NCI-H187 treated with DMSO at 0.1 percent for 48 hours (cell line): Measurements from ENCODE around the gene CAPN9.
"Not testable (repeated sequence)": the region's sequence is repeated elsewhere in the genome, so short reads cannot be mapped to it uniquely, and the experiment has no call there.

Experiments
- DNase-seq: peaks from one replicate; lab custom pipeline; 2025; lab: John Stamatoyannopoulos, UW

The CAPN9 gene

GRCh38 chr1:230711245-230711644, 35.9 kb upstream of the CAPN9 start:
- DNase-seq: no peak

- no peak for DNase-seq
Measured at GRCh38 chr1:230712470-230712942, 34.7 kb upstream of the CAPN9 start.

- DNase-seq: no peak
Measured at GRCh38 chr1:230713138-230713537, 34.0 kb upstream of the CAPN9 start.

GRCh38 chr1:230713547-230713914, 33.7 kb upstream of the CAPN9 start:
- no peak for DNase-seq

- DNase-seq: no peak
Measured at GRCh38 chr1:230713915-230714764, 33.0 kb upstream of the CAPN9 start, which contains the start of gene AGT. Gene AGT (minus strand): TSS chr1:230714122. CDS start chr1:230710823, 3,299 bp downstream.

- DNase-seq: no peak
Measured at GRCh38 chr1:230715510-230715909, 31.7 kb upstream of the CAPN9 start.

- not testable (repeated sequence) for DNase-seq
Measured at GRCh38 chr1:230716453-230716852, 30.7 kb upstream of the CAPN9 start.

GRCh38 chr1:230717251-230717650, 29.9 kb upstream of the CAPN9 start:
- no peak for DNase-seq

- DNase-seq: not testable (repeated sequence)
Measured at GRCh38 chr1:230721849-230722522, 25.2 kb upstream of the CAPN9 start.

- DNase-seq: no peak
Measured at GRCh38 chr1:230725256-230726012, 21.8 kb upstream of the CAPN9 start.

GRCh38 chr1:230728710-230729392, 18.3 kb upstream of the CAPN9 start:
- no peak for DNase-seq

GRCh38 chr1:230730977-230731376, 16.2 kb upstream of the CAPN9 start:
- no peak for DNase-seq

GRCh38 chr1:230735447-230735846, 11.7 kb upstream of the CAPN9 start:
- no peak for DNase-seq

- DNase-seq: no peak
Measured at GRCh38 chr1:230737622-230738262, 9.4 kb upstream of the CAPN9 start.

- no peak for DNase-seq
Measured at GRCh38 chr1:230739564-230740290, 7.5 kb upstream of the CAPN9 start.

GRCh38 chr1:230743899-230744298, 3.3 kb upstream of the CAPN9 start:
- DNase-seq: no peak

- no peak for DNase-seq
Measured at GRCh38 chr1:230744382-230744781, 2.8 kb upstream of the CAPN9 start.

- DNase-seq: no peak
Measured at GRCh38 chr1:230745071-230745470, 2.1 kb upstream of the CAPN9 start.

- no peak for DNase-seq
Measured at GRCh38 chr1:230746617-230747016, 571 bp upstream of the CAPN9 start.

- DNase-seq: no peak
Measured at GRCh38 chr1:230747890-230748800, 957 bp downstream of the CAPN9 start.
